Activated B cell treated with CpG ODN at 0.5 μM for 24 hours (primary cell): ENCODE results near the gene DNAH14. TPM values are rescaled to one million over a fixed set of nuclear protein-coding genes. Genes with fewer than 3 reads are reported as not detected.

Source experiments
- ATAC-seq: fragments of 200-7000 bp; cut with Tn5 transposase; one replicate; pipeline ENCODE4 v1.10.0; 2021; ENCODE audit warnings: low read depth, mild to moderate bottlenecking, moderate library complexity
- CTCF ChIA-PET: fragments of 350-600 bp; sonication (Branson Sonifier 250); formaldehyde crosslinking; loops from one replicate; lab custom pipeline; 2021; ENCODE audit warnings: antibody characterized with exemption; lab: Charles Lee
- POLR2A ChIA-PET: fragments of 350-600 bp; sonication (Branson Sonifier 250); formaldehyde crosslinking; loops from one replicate; lab custom pipeline; 2021; ENCODE audit warnings: antibody characterized with exemption; lab: Charles Lee
- DNase-seq: peaks from one replicate; pipeline ENCODE4 v3.0.0; 2022
- H3K27ac Mint-ChIP-seq: one replicate; pipeline ENCODE4 v1.8.0; 2020; ENCODE audit warnings: mixed read lengths
- H3K27me3 Mint-ChIP-seq: one replicate; pipeline ENCODE4 v1.8.0; 2021; ENCODE audit warnings: mixed read lengths
- H3K36me3 Mint-ChIP-seq: one replicate; pipeline ENCODE4 v1.8.0; 2021; ENCODE audit warnings: low read depth, mixed read lengths
- H3K4me1 Mint-ChIP-seq: one replicate; pipeline ENCODE4 v1.8.0; 2021; ENCODE audit warnings: mixed read lengths
- H3K4me3 Mint-ChIP-seq: one replicate; pipeline ENCODE4 v1.8.0; 2020; ENCODE audit warnings: mild to moderate bottlenecking, mixed read lengths
- H3K9me3 Mint-ChIP-seq: one replicate; pipeline ENCODE4 v1.8.0; 2020; ENCODE audit warnings: mixed read lengths
- intact Hi-C: fragments of 100-400 bp; cut with micrococcal nuclease; formaldehyde crosslinking; loops from one replicate; pipeline ENCODE4 v1.15.1; 2024
- total RNA-seq: library from RNA; stranded (reverse); gene quantifications from 2 replicates; pipeline ENCODE4 v1.2.3, GENCODE V29; 2022
- TF ChIP-seq, protein P1 (sequence below): fragments of 200-600 bp; IDR thresholded peaks from one replicate; pipeline ENCODE4 v1.8.0; 2022; ENCODE audit warnings: antibody characterized with exemption, mild to moderate bottlenecking

DNAH14 gene
- total RNA-seq, 1 donor from 2014 or later, result not detected

DNA sequence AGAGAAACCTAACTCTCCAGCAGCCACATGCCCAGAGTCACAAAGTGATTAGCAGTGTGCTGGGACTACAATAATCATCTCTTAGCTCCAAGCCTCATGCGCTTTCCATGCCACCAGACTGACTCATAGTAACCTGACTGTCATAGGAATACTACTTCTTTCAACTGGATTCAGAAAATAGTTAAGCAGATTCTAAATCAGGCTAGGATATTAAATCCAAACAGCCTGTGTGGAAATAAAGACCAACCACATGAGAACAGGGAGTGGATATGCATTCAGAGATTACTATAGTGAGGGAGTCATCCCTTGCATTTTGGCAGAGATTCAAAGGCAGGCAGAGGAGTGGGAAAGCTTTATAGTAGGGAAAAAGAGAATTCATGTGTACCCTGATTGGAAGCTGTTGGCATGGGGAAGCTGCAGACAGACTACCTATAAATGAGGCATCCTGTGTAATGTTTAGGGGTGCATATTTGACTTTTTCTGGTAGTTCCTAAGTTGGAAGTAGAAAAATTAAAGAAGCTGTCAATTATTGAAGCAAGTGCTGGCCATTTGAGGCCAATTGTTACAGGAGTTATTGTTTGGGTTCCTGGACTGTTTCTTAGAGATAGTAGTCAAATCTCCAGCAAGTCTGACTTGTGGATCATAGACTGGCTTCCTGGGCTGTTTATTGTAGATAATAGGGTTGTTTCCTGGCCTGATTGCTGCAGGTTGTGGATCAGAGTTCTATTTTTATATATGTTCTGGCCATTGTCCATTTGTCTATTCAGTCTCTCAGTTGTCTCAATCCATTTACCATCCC is 31.7 kb upstream of the DNAH14 start:
- Mint-ChIP-seq H3K9me3 (peaks cover 3% of the 10 kb centered on the region), H3K27ac (no peak overlapping the region), H3K4me1 (no peaks in the 10 kb centered on the region), H3K27me3 (no peaks in the 10 kb centered on the region), H3K36me3 (no peaks in the 10 kb centered on the region), H3K4me3 (no peak overlapping the region)
- ChIA-PET POLR2A (no interaction called here), CTCF (no interaction called here)
- ATAC-seq (no peak), DNase-seq (no peak)
- intact Hi-C loops, result no loop called here
- TF ChIP-seq, protein P1, sequence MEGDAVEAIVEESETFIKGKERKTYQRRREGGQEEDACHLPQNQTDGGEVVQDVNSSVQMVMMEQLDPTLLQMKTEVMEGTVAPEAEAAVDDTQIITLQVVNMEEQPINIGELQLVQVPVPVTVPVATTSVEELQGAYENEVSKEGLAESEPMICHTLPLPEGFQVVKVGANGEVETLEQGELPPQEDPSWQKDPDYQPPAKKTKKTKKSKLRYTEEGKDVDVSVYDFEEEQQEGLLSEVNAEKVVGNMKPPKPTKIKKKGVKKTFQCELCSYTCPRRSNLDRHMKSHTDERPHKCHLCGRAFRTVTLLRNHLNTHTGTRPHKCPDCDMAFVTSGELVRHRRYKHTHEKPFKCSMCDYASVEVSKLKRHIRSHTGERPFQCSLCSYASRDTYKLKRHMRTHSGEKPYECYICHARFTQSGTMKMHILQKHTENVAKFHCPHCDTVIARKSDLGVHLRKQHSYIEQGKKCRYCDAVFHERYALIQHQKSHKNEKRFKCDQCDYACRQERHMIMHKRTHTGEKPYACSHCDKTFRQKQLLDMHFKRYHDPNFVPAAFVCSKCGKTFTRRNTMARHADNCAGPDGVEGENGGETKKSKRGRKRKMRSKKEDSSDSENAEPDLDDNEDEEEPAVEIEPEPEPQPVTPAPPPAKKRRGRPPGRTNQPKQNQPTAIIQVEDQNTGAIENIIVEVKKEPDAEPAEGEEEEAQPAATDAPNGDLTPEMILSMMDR, result no peak

DNA sequence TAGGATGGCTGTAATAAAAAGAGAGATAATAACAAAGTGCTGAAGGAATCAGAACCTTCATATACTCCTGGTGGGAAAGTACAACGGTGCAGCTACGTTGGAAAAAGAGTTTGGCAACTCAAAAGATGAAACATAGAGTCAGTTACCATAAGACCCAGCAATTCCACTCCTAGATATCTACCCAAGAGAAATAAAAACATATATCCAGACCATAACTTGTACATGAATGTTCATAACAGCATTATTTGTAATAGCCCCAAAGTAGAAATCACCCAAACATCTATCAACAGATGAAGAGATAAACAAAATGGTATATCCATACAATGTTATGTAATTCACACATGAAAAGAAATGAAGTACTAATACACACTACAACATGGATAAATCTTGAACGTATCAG is 30.5 kb upstream of the DNAH14 start:
- Mint-ChIP-seq H3K27me3 (no peaks in the 10 kb centered on the region), H3K9me3 (peaks cover 3% of the 10 kb centered on the region), H3K4me1 (no peaks in the 10 kb centered on the region), H3K36me3 (no peaks in the 10 kb centered on the region), H3K4me3 (no peak overlapping the region), H3K27ac (no peak overlapping the region)
- CTCF ChIA-PET, result no interaction called here
- intact Hi-C loops, result no loop called here
- TF ChIP-seq, protein P1, result no peak
- POLR2A ChIA-PET, result no interaction called here
- ATAC-seq (no peak), DNase-seq (no peak)

DNA sequence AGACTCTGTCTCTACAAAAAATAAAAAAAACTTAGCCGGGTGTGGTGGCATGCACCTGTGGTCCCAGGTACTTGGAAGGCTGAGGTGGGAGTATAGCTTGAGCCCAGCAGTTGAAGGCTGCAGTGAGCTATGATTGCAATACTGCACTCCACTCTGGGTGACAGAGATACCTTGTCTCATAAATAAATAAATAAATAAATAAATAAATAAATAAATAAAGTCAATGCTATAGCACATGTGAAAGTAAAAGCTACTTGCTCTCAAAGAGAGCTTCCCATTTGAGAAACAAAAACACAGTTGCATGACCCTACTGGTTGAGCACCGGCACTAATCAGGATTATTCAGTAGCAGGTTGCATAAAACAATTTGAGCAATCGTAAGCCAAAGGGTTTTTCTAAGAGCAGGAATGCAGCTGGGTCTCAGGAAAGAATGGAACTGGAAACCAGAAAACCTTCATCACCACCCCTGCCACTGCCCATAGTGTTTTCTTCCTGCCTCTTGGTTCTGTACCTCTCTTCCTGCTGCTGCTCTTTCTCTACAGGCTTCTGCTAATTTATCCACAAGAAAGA is 29.3 kb upstream of the DNAH14 start:
- Mint-ChIP-seq H3K4me1 (no peaks in the 10 kb centered on the region), H3K27me3 (no peaks in the 10 kb centered on the region), H3K27ac (no peak overlapping the region), H3K36me3 (no peaks in the 10 kb centered on the region), H3K4me3 (no peak overlapping the region), H3K9me3 (peaks cover 3% of the 10 kb centered on the region)
- CTCF ChIA-PET, result no interaction called here
- TF ChIP-seq, protein P1, result no peak
- DNase-seq (no peak), ATAC-seq (no peak)
- intact Hi-C loops, result no loop called here
- POLR2A ChIA-PET, result no interaction called here

DNA sequence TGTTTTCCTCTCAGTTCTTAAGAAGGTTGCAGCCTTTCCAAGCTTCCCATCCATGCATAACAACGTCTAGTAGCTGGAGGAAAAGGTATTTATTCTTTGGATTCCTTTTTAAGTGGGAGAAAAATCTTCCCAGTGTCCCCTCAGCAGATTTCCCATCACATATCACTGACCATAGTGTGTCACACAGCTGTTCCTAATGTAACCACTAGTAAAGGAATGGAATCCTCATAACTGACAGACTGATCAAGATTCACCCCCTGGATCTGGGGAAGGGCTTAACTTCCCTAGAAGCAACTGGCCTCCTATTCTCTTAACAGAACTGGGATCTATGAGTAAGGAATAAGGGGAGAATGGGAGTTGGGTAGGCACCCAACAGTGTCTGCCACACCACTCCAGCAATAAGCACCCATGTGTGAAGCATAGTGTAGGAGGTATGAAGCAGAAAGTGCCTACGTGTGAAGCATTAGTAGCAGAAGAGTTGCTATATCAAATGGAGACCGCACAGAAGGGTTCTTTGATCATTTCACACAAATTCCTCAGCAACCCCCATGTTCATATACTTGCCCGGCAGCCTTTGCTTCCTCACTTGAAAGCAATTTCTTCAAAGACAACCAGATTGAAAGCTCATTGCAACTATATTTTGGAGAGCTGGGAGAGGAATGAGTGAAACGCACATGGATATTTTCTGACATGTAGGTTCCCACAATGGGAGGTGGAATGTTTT is 28.2 kb upstream of the DNAH14 start:
- DNase-seq (no peak), ATAC-seq (no peak)
- TF ChIP-seq, protein P1, result no peak
- CTCF ChIA-PET, result no interaction called here
- intact Hi-C loops, result no loop called here
- Mint-ChIP-seq H3K9me3 (peaks cover 3% of the 10 kb centered on the region), H3K4me1 (no peaks in the 10 kb centered on the region), H3K4me3 (no peak overlapping the region), H3K27ac (no peak overlapping the region), H3K36me3 (no peaks in the 10 kb centered on the region), H3K27me3 (peaks cover 4% of the 10 kb centered on the region)
- POLR2A ChIA-PET, result no interaction called here

DNA sequence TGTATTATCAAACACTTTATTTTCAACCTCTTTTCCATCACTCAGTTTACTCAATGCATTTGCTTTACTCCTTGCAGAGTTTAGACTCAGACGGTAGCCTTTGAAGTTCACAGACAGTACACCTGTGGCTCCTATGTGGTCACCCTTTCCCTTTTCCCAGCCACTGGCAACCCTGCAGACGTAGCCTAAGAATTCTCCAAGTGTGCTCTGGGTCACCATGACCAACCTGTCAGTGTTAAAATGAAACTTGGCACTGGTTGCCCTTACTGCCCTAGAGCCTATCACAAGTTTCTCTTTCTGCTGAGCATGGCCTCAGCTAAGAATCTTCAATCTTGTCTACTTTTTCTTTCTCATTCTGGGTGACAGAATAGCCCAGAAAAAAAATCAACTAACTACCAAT is 25.5 kb upstream of the DNAH14 start:
- peaks cover 8% of the 10 kb centered on the region for H3K27me3 Mint-ChIP-seq
- H3K4me3 Mint-ChIP-seq, result no peak overlapping the region
- DNase-seq, result no peak
- H3K4me1 Mint-ChIP-seq, result no peaks in the 10 kb centered on the region
- H3K9me3 Mint-ChIP-seq, result no peaks in the 10 kb centered on the region
- ChIA-PET POLR2A (no interaction called here), CTCF (no interaction called here)
- intact Hi-C loops, result no loop called here
- no peaks in the 10 kb centered on the region for H3K36me3 Mint-ChIP-seq
- TF ChIP-seq, protein P1, result no peak
- no peak overlapping the region for H3K27ac Mint-ChIP-seq
- no peak for ATAC-seq
